Right lobe of liver (tissue), 6 donors: ENCODE results near the gene DRGX. TPM values are rescaled to one million over a fixed set of nuclear protein-coding genes. Genes with fewer than 3 reads are reported as not detected.

Experiments
- ATAC-seq, 4 donors: fragments of 200-7000 bp; cut with Tn5 transposase; one replicate each; pipeline ENCODE4 v1.9.1; 2020; ENCODE audit warnings: mild to moderate bottlenecking in 4 of 4, moderate library complexity in 4 of 4
- DNase-seq, 3 donors: peaks; one replicate each; pipeline ENCODE4 v3.0.0-alpha.2; 2020
- H3K27ac ChIP-seq, 3 donors: fragments of 200-600 bp; one replicate each; pipeline ENCODE4 v1.8.0; 2022
- H3K27me3 ChIP-seq, 2 donors: fragments of 200-600 bp; one replicate each; pipeline ENCODE4 v1.8.0; 2022
- H3K36me3 ChIP-seq, 4 donors: fragments of 200-600 bp; sonication (generic) in 1 of 4; one replicate each; pipeline versions ENCODE4 v1.5.1 to v1.8.0; 2017 to 2022; ENCODE audit warnings: control low read depth in 1 of 4
- H3K4me1 ChIP-seq, 4 donors: fragments of 200-600 bp; sonication (generic) in 1 of 4; one replicate each; pipeline versions ENCODE4 v1.5.1 to v1.8.0; 2017 to 2022; ENCODE audit warnings: control low read depth in 1 of 4
- H3K4me3 ChIP-seq, 3 donors: fragments of 200-600 bp; one replicate each; pipeline ENCODE4 v1.8.0; 2022
- H3K9me3 ChIP-seq, 4 donors: fragments of 200-600 bp; sonication (generic) in 1 of 4; one replicate each; pipeline versions ENCODE4 v1.5.1 to v1.8.0; 2017 to 2022; ENCODE audit warnings: control low read depth in 1 of 4
- POLR2A ChIP-seq: fragments of 450-650 bp; IDR thresholded peaks from one replicate; pipeline ENCODE4 v1.6.1; 2017; ENCODE audit warnings: antibody characterized with exemption, mild to moderate bottlenecking
- whole genome bisulfite sequencing: methylation state at CpG from one replicate; pipeline ENCODE4 v1.1.6; 2018; ENCODE audit warnings: low coverage, low lambda C conversion rate; ENCODE audit not compliant: insufficient coverage; ENCODE audit errors: missing lambda C conversion rate; 5-methylcytosine and 5-hydroxymethylcytosine counted together
- intact Hi-C, 2 donors: fragments of 100-400 bp; cut with DNase I; formaldehyde crosslinking; loops; one replicate each; pipeline versions ENCODE4 v1.11.2 to v1.14.1; 2022
- total RNA-seq, 6 experiments: library from RNA; depleted of rRNA in 2 of 6; stranded (reverse); fragments of >200 nt in 2 of 6; fragmentation: NEBNext Ultra II Directional in 3 of 6; extraction: Animal tissue kit (Norgen Biotek cat#: 25700) in 3 of 6; gene quantifications; one replicate each; pipeline versions ENCODE4 v1.1.0 to v1.2.4, GENCODE V29; 2016 to 2023
- TF ChIP-seq, protein P1 (sequence below), 4 donors: fragments of 200-600 bp in 3 of 4; fragments of 450-650 bp in 1 of 4; IDR thresholded peaks; one replicate each; pipeline versions ENCODE4 v1.5.1 to v1.8.0; 2016 to 2022; ENCODE audit warnings: antibody characterized with exemption in 4 of 4, mild to moderate bottlenecking in 2 of 4
- donor health status: DM: no; HTN: yes; CAD: no.
- donor health status: DM: no; HTN: no; CAD: no.
- donor health status: DM: no; HTN: no; CAD: no.
- donor health status: DM: no; HTN: yes; CAD: no.
- donor health status: DM: no; HTN: yes; CAD: no.

The DRGX gene
- total RNA-seq, 6 experiments from 2014 or later, result not detected

DNA sequence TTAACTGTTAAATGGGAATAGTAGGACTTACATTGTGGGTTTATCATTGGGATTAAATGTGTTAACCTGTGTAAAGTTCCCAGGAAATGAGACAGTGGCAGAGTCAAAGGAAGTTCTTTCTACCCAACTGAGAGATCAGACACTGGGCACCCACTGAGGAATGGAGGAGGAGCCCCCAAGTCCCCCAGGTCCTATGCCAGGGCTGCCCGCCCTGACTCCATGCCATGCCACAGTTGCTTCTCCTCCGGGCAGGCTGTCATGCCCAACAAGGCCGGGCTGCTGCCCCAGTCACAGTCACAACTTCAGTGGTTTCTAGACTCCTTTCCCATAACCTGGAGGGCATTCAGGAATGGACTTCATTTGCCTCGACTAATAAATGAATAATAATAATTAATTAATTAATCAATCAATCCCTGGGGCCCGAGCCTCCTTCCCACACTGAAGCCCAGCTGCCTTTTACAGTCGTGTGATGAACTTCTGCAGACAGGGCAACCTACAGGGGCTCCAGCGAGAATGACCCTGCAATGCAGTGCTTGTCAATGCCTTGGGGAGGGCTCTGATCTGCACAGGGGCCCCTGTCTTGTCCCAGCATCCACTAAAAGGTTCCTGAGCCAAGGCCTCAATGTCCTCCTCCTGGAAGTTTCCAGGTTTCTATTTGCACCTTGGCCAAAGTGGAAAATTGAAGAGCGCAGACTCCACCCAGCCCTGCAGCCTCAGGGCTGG lies 32.4 kb downstream of the DRGX start:
- no peak for ATAC-seq
- 78% methylated on average over 4 of the region's 8 CpGs for WGBS
- Histone ChIP-seq H3K9me3 (no peaks in the 10 kb centered on the region), H3K36me3 (no peaks in the 10 kb centered on the region), H3K4me3 (no peak overlapping the region), H3K27me3 (no peaks in the 10 kb centered on the region), H3K27ac (no peak overlapping the region), H3K4me1 (no peaks in the 10 kb centered on the region)
- intact Hi-C loops, result no loop called here
- TF ChIP-seq, protein P1, sequence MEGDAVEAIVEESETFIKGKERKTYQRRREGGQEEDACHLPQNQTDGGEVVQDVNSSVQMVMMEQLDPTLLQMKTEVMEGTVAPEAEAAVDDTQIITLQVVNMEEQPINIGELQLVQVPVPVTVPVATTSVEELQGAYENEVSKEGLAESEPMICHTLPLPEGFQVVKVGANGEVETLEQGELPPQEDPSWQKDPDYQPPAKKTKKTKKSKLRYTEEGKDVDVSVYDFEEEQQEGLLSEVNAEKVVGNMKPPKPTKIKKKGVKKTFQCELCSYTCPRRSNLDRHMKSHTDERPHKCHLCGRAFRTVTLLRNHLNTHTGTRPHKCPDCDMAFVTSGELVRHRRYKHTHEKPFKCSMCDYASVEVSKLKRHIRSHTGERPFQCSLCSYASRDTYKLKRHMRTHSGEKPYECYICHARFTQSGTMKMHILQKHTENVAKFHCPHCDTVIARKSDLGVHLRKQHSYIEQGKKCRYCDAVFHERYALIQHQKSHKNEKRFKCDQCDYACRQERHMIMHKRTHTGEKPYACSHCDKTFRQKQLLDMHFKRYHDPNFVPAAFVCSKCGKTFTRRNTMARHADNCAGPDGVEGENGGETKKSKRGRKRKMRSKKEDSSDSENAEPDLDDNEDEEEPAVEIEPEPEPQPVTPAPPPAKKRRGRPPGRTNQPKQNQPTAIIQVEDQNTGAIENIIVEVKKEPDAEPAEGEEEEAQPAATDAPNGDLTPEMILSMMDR (IDR thresholded peaks at IDR 0.05), result no peak
- TF ChIP-seq POLR2A, result no peak
- DNase-seq, result no peak

DNA sequence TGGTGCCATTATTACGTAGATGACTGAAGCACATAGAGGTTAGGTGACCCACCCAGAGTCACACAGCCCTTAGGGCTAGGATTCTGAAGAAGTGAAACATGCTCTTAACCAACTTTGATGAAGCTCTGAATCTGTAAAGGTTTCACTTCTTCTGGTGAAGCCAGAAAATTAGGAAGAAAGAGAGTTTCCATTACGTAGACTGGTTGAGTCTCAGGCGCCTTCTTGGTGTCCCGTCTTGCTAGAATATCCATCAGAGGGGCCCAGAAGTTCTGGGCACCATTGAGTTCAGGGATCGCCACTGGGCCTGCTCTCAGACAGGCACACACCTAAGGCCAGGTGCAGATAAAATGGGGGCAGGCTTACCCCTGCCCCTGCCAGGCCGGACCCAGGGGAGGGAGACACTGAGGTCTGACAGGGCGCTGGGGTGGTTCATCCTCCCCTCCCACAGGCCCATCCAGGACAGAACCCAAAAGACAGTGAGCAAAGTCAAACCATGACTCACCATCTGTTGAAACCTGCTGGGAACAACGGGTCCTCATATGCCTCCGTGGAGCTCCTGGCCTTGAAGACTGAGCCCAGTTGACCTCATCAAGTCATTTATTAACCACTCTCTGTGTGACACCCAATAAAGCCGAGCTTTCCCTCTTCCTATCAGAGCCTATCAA lies 33.2 kb downstream of the DRGX start:
- WGBS, result 70% methylated on average over 6 of the region's 10 CpGs
- Histone ChIP-seq H3K27ac (no peak overlapping the region), H3K36me3 (no peaks in the 10 kb centered on the region), H3K4me3 (no peak overlapping the region), H3K4me1 (no peaks in the 10 kb centered on the region), H3K9me3 (no peaks in the 10 kb centered on the region), H3K27me3 (no peaks in the 10 kb centered on the region)
- TF ChIP-seq POLR2A, result no peak
- TF ChIP-seq, protein P1 (IDR thresholded peaks at IDR 0.05), result no peak
- DNase-seq (no peak), ATAC-seq (peak; percentile 47 to 82 (median 62))
- intact Hi-C loops, result no loop called here

DNA sequence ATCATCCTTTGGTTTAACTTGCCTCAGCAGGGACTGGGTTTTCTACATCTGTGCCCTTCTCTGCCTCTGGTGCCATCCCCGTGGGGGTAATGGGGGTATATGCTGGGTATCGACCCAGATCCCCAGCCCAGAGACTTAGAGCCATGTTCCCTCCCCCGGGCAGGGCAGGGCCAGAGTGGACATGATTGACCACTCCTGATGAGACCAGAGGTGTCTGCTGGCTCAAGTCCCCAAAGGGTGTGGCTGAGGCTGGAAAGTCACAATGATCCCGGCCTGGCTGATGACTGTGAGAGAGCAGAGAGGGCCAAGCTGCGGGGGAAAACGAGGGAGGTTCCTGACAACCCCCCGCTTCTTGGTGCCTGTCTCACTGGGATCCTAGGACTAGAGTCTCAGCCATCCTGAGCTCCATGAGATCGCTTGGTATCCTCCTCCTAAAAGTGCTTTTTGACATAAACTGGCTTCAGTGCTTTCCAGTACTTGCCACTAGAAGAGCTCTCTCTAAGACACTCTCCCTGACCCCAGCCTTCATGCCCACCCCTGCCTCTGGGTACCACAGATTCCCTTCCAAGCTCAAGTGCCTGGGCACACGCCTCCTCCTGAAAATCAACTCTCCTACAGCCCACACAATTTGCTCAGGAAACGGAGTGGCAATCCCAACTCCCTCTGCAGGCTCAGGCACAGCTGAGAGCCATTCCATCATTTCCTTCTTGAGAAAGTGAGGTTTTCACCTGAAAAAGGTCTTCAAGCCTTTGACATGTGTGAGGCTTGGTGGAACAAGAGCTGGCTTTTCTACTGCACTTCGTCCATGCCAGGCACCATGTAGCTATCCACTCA lies 33.9 kb downstream of the DRGX start:
- DNase-seq (no peak), ATAC-seq (peak in 1 of 4 donors; percentile 11)

DNA sequence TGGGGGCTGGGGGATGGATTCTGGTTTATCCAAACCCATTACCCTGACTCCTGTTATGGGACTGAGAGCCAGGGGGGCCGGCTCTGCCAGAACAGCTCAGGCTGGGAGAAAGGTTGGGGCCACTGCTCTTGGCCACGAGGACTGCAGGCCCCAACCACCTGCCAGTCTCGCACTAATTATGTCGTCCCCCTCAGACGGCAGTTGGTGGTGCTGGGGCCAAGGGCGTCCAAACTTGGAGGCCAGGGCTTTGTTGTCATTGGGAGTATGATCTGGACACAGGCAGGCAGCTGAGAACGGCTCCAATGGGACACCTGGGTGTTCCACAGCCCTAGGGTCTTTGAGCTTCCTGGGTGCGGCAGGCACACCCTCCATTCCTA lies 34.7 kb downstream of the DRGX start:
- DNase-seq, result no peak
- no peak overlapping the region for H3K4me3 ChIP-seq

More for the DNA sequence above, 33.9 kb downstream of the DRGX start:
- Histone ChIP-seq H3K27me3 (no peaks in the 10 kb centered on the region), H3K9me3 (no peaks in the 10 kb centered on the region), H3K27ac (no peak overlapping the region), H3K4me1 (no peaks in the 10 kb centered on the region), H3K36me3 (no peaks in the 10 kb centered on the region), H3K4me3 (no peak overlapping the region)
- 64% methylated on average over 9 of the region's 11 CpGs for WGBS
- intact Hi-C loops, result no loop called here
- TF ChIP-seq POLR2A, result no peak
- TF ChIP-seq, protein P1 (IDR thresholded peaks at IDR 0.05), result no peak

More for the DNA sequence above, 34.7 kb downstream of the DRGX start:
- Histone ChIP-seq H3K27me3 (no peaks in the 10 kb centered on the region), H3K4me1 (no peaks in the 10 kb centered on the region), H3K27ac (no peak overlapping the region), H3K9me3 (no peaks in the 10 kb centered on the region), H3K36me3 (no peaks in the 10 kb centered on the region)
- 50% methylated on average over 1 of the region's 8 CpGs for WGBS
- intact Hi-C loops, result no loop called here
- no peak for TF ChIP-seq POLR2A
- TF ChIP-seq, protein P1 (IDR thresholded peaks at IDR 0.05), result no peak
- no peak for ATAC-seq
